ENCODE measurements around the gene TEAD1. TPM values are rescaled to one million over a fixed set of nuclear protein-coding genes. Genes with fewer than 3 reads are reported as not detected.

Gene TEAD1
- total and polyA plus RNA-seq, 2 donors (not counting 3 experiments of a cell fraction or from before 2014, with no cell fraction given): 15.3 to 49.0 TPM

DNA sequence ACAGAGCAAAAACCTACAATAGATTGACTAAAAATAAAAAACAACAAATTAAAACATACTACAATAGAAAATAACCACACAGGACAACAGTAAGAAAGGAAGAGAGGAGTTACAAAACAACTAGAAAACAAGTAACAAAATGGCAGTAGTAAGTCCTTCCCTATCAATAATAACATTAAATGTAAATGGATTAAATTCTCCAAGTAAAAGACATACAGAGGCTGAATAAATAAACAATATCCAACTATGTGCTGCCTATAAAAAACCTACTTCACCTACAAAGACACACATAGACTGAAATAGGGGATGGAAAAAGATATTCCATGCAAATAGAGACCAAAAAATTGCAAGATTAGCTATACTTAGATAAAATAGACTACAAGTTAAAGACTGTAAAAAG lies 277.9 kb downstream of the TEAD1 start:
- Histone ChIP-seq H3K27me3 (ENCODE audit: control insufficient read depth in 2 of 2, insufficient read depth in 2 of 2, low read length in 2 of 2) (peaks cover 0 to 5% of the 10 kb centered on the region in 2 experiments), H3K9ac (replicated peaks; ENCODE audit: extremely low read depth, insufficient read depth, low read length) (no peak overlapping the region), H3K79me2 (ENCODE audit: control insufficient read depth, insufficient read depth, low read length) (no peaks in the 10 kb centered on the region), H3K4me1 (ENCODE audit: control insufficient read depth, extremely low read depth, insufficient read depth, low read length) (no peaks in the 10 kb centered on the region), H3K4me2 (ENCODE audit: insufficient read depth, low read length) (no peak overlapping the region), H4K20me1 (replicated peaks; ENCODE audit: control insufficient read depth, extremely low read depth, insufficient read depth, low read length) (no peaks in the 10 kb centered on the region), H3K9me3 (replicated peaks; ENCODE audit: control insufficient read depth, insufficient read depth, low read length) (no peaks in the 10 kb centered on the region), H2AFZ (ENCODE audit: low read depth, low read length) (no peak overlapping the region), H3K36me3 (ENCODE audit: control insufficient read depth in 2 of 2, extremely low read depth in 1 of 2, insufficient read depth in 2 of 2, low read length in 2 of 2) (no peaks in the 10 kb centered on the region), H3K27ac (ENCODE audit: insufficient read depth, low read depth, low read length) (no peak overlapping the region), H3K9me1 (replicated peaks; ENCODE audit: control insufficient read depth, extremely low read depth, insufficient read depth, low read length) (no peaks in the 10 kb centered on the region), H3K4me3 (replicated peaks in 1 of 3; ENCODE audit: insufficient read depth in 1 of 3, low read depth in 1 of 3, low read length in 3 of 3) (no peak overlapping the region)
- ChIA-PET CTCF (interaction anchor here (3.0 kb wide), 1 partner anchor 12 kb away, joined by 12 read pairs; no protein-coding TSS in a partner anchor), POLR2A (no interaction called here)
- intact Hi-C loops (cut with micrococcal nuclease): no loop called here
- FAIRE-seq (no peak), DNase-seq (ENCODE audit: low read depth, low spot score) (no peak)
- dilution Hi-C loops (cut with MboI; ENCODE audit: extremely low pct_ligation_motif_present, low sequenced_read_pairs): loop anchor here (25.0 kb wide), 1 partner anchor 210 kb away; no protein-coding TSS in a partner anchor
- TF ChIP-seq POLR2A (IDR thresholded peaks at IDR 0.05; ENCODE audit: low read depth, low read length) (no peak), GATA2 (IDR thresholded peaks at IDR 0.05; ENCODE audit: insufficient read depth, insufficient read length, low read depth, low read length) (no peak), JUN (IDR thresholded peaks at IDR 0.05; ENCODE audit: borderline replicate concordance, insufficient read depth, insufficient read length, low read depth) (no peak), MYC (IDR thresholded peaks at IDR 0.05; ENCODE audit: low read depth, low read length) (no peak), EZH2 (IDR thresholded peaks at IDR 0.05; ENCODE audit: borderline replicate concordance, low read depth, low read length, severe bottlenecking) (no peak), POLR2AphosphoS5 (IDR thresholded peaks at IDR 0.05; ENCODE audit: insufficient read depth, low read depth, low read length) (no peak), FOS (IDR thresholded peaks at IDR 0.05; ENCODE audit: borderline replicate concordance, insufficient read depth, low read length) (no peak)
- TF ChIP-seq, protein P1, sequence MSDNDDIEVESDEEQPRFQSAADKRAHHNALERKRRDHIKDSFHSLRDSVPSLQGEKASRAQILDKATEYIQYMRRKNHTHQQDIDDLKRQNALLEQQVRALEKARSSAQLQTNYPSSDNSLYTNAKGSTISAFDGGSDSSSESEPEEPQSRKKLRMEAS (IDR thresholded peaks at IDR 0.05; ENCODE audit: insufficient read depth, insufficient read length): no peak
- TF ChIP-seq, protein P2, sequence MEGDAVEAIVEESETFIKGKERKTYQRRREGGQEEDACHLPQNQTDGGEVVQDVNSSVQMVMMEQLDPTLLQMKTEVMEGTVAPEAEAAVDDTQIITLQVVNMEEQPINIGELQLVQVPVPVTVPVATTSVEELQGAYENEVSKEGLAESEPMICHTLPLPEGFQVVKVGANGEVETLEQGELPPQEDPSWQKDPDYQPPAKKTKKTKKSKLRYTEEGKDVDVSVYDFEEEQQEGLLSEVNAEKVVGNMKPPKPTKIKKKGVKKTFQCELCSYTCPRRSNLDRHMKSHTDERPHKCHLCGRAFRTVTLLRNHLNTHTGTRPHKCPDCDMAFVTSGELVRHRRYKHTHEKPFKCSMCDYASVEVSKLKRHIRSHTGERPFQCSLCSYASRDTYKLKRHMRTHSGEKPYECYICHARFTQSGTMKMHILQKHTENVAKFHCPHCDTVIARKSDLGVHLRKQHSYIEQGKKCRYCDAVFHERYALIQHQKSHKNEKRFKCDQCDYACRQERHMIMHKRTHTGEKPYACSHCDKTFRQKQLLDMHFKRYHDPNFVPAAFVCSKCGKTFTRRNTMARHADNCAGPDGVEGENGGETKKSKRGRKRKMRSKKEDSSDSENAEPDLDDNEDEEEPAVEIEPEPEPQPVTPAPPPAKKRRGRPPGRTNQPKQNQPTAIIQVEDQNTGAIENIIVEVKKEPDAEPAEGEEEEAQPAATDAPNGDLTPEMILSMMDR (IDR thresholded peaks at IDR 0.05; ENCODE audit: extremely low read depth in 1 of 2, insufficient read depth in 1 of 2, low read depth in 1 of 2, low read length in 2 of 2): no peak
- BruUV-seq (replicated peaks): no TSS peak
